Muscle of arm (tissue), 12 donors: ENCODE data around the gene AQR. TPM values are rescaled to one million over a fixed set of nuclear protein-coding genes. Genes with fewer than 3 reads are reported as not detected.
"Not testable (repeated sequence)": the region's sequence is repeated elsewhere in the genome, so short reads cannot be mapped to it uniquely, and the experiment has no call there.

Source experiments
- DNase-seq: peaks from one replicate; pipeline ENCODE4 v3.0.0-alpha.2; 2013
- polyA plus RNA-seq, 12 donors: library from polyadenylated mRNA; unstranded; fragments of 120-200 nt; gene quantifications; one replicate each; pipeline ENCODE4 v1.2.1, GENCODE V29; 2013; ENCODE audit not compliant: insufficient read length in 12 of 12

Gene AQR
- polyA plus RNA-seq, 12 donors = 15.3 to 42.8 (median 21.7) TPM; not detected in 1

DNA sequence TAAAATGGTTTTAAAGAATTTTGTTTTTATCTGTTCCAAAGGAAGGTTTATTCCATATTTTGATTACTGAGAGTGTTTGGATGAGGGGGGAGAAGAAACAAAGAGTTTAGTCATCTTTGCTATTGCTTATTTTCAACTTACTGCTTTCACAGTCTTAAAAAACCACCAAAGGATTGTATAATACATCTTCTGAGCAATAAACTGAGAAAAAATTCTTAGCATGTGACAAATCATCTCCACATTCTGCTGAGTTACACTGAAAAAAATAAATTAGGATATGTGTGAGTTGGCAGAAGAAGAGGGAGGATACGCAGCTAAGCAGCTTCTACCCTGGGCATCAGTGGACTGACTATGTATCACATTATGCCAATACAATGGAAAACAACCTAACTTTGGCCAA lies 151.0 kb downstream of the AQR start:
- no peak for DNase-seq

DNA sequence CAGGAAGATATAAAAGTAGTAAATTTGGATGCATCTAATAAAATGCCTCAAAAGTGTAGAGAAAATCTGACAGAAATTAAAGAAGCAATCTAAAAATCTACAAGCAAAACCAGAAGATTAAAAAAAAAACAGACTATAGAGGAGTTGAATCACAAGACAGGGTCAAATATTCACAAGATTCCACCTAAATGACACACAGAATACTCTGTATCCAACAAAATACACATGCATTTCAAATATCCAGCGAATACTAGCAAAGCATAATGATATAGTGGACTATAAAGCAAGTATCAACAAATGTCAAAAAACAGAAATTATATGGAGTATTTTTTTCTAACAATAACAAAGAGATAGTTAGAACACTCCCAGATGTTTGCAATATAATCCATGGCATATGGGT lies 153.7 kb downstream of the AQR start:
- DNase-seq = no peak

DNA sequence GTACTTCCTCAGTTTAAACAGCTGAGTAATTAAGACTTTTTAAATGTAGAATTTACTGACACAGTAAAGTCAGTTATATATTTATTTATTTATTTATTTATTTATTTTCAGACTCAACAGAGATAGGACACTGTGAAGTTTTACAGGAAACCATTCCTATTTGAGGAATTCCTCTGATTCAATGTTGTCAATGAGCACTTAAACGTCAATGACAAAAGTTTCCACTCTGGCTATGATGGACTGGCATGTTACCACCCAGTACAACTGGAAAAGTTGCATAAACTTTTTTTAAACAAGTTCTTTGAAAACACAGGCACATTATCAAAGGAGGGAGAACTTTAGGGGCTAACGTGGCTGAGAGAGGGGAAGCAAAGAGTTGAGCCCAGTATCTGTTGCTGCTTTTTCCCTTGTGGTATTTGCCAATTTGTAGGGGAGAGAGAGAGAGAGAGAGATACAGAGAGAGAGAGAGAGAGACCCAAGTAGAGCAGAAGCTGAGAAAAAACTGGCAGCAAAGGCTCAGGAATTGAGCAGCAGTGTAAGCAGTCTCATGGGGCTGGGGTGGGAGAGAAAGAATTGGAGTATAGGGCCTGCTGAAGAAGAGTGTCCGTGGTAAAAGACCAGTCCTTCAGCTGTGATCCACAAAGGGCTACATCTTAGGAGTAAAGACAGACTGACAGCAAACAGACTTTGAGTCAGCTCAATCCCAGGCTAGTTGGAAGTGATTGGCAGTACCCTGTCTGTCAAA lies 155.9 kb downstream of the AQR start:
- no peak for DNase-seq

DNA sequence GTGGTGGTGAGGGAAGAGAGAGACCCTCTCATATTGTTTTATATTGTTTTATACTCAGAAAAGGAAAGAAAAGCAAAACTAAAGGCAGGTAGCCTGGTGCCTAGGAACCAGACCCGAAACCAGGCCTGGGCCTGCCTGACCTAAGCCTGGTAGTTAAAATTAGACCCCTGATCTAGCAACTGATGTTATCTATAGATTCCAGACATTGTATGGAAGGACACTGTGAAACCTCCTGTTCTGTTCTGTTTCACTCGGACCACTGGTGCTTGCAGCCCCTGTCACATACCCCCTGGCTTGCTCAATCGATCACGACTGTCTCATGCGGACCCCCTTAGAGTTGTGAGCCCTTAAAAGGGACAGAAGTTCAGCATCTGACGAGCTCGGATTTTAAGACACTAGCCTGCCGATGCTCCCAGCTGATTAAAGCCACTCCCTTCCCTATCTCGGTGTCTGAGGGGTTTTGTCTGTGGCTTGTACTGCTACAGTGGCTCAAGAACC lies 156.6 kb downstream of the AQR start:
- DNase-seq = not testable (repeated sequence)

DNA sequence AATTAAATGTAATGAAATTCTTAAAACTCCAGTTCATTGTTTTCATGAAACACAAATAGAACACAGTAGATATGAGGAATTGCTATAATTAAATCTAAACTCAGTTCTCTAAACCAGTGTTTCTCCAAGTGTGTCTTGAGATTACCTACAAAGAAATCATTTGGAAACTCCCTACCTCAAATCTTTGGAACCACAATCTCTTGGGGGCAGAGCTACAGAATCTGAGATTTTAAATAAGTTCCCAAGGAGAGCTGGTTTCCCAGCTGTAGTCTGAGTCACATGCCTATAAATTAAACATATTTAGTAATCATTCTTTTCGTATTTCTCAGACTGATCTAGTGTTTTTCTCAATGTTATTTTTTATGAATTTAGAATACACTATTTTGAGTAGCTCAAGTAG lies 157.2 kb downstream of the AQR start:
- no peak for DNase-seq

DNA sequence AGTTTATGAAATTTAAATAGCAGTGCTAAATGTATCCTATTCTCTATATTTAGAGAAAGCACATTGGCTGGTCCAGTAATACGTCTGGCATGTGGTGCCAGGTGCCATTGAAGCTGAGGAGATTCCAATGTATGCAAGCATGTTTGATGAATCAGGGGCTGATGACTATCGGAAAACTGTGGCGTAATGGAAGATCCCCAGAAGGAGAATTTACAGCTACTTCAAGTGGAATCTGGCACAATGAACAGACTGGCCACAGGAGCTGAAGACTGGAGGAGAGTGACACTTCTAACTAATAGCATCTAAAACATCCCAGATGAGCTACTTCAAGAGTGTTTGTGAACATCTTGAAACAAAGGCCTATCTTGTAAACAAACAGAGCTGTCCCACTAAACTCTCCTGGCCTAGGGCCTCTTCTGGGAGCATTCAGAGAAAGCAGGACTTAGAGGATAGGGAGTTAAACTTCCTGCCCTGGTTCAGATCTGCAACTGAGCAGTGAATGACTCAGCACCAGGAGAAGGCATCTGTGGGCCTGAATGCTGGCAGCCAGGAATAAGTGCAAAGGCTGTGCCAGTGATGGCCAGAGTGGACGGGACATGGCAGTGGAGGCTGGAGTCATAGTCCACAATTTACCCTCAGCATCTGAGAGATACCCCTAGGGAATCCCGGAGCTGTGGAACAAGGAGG lies 159.0 kb downstream of the AQR start:
- no peak for DNase-seq

DNA sequence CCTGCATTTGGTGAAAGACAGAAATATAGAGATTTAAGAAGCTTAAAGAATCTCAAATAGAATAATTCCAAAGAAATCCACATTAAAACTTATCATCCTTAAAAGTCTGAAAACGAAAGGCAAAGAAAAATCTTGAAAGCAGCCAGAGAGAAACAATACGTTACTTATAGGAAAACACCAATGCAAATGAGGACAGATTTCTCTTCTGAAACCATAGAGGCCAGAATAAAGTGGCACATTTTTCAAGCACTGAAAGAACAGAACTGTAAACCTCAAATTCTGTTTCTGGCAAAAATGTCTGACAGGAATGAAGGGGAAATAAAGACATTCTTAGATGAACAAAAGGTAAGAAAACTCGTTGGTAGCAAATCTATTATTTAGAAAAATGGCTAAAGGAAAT lies 160.4 kb downstream of the AQR start:
- no peak for DNase-seq

DNA sequence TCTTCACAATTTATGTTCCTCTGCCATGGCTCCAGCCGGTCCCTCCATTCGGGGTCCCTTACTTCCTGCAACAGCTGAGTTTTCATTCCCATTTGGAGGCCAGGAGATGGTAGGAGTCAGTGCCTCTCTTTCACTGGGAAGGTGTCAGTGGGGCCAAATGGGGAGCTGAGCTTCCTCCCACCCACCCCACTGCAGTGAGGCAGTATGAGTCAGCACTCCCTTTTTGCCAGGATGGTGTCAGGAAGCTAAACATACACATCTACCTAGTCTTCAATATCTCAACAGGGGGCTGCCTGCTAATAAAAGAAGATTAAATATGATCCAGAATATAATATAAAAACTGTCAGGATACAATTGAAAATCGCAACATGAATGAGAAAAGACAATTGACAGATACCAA lies 161.5 kb downstream of the AQR start:
- no peak for DNase-seq

DNA sequence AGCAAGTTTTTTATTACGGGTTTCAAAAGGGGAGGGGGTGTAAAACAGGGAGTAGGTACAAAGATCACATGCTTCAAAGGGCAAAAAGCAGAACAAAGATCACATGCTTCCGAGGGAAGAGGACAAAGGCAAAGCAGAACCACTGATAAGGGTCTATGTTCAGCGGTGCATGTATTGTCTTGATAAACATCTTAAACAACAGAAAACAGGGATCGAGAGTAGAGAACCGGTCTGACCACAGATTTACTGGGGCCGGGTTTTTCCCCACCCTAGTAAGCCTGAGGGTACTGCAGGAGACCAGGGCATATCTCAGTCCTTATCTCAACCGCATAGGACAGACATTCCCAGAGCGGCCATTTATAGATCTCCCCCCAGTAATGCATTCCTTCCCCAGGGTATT lies 162.3 kb downstream of the AQR start:
- DNase-seq = not testable (repeated sequence)

DNA sequence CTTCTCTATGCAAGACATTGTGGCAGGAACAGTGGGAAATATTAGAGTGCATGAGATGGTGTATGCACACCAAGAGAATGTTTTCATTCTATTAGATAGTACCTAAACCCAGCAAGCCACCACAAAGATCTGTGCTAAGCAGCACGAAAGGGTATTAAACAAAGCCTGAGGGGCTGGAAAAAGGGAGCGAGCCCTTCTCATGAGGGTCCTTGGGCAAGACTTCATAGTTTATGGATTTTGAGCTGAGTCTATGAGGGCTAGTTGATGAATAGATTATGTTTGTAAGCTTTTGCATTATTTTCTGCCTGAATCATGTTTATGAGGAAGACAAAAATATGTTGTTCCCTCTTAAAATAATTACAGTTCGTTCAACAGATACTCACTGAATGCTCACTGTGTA lies 164.8 kb downstream of the AQR start:
- no peak for DNase-seq

DNA sequence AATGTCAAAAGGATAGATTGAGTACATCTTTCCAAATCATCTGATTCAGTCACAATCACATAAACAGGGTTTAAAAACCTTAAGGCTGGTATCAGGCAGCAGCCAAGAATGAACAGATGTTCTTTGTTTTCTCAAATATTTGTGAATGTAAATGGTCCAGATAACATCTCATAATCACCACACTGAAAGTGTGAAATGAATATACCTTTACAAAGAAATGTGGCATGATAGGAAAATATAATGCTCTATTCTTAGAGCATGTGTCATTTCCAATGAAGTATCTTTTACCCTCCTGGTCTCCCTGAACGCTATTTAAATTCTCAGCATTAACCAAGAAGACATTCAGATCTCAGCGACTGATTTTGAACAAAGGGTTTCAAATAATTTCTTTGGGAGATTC lies 165.4 kb downstream of the AQR start:
- DNase-seq = no peak

DNA sequence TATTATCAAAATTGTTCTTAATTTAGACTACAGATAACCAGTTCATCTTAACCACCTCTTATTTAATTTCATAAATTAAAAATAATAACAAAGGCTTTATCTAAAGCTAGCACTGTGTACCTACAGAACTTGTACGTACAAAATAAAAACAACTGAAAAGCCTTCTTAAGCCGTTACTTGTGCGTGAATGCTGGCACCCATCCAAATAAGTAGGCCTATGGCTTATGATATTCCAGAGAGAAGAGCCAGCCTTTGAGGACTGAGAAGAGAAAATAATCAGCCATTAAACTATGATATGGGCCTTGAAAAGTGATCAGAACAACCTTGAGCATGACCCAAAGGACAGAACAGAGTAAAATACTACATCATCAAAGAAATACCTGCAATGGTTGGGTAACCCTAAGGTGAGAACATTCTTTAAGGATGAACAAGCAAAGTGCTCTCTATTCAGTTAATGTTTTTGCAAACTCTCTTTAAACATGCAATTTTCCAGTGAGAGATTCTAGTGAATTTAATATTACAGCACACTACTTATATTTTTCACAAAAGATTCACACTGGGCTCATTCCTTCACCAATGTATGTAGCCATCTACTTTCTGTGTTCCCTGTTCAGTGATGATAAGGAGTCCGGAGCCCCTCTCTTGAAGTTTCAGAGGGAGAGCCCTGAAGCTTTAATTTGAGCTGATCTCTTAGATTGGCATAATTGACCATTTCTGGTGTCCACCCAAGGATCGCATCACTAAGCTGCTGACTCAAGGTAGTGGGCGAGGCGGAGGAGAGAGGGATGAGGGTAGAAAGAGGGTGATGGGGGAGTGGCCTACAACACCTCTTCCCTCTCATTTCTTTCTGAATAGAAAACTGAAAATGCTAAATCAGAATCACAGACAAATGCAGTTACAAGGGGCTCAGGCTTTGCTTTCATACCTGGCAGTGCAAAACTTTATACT lies 166.5 kb downstream of the AQR start:
- no peak for DNase-seq

DNA sequence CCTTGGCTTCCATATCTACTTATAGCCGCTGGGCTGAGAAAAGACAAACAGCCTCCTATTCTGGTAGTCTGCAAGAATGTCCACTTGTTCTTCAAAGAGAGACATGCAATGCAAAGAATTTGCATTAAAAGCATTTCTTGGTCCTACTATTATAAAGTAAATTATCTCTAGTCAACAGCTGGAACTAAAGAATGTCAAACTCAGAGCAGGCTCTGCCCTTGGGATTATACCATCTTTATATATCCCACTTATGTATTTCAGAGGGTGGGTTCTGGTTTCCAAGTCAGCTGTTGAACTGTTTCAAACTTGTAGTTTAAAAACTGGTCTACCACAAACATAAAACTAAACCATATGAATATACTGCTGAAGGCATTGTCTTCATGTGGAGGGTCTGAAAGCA lies 167.2 kb downstream of the AQR start:
- no peak for DNase-seq

Other genes starting within 250 kb of the AQR start
- gene GJD2, start 214.7 kb downstream of the AQR start, polyA plus RNA-seq = 10 to 100 TPM in 1 of 12 donors, 1 to 10 TPM in 8, under 1 TPM in 1, not detected in 2; 0.89 to 10.8 (median 3.4) TPM
- gene ACTC1, start 174.2 kb downstream of the AQR start, polyA plus RNA-seq = over 10,000 TPM in 1 of 12 donors, 1,000 to 10,000 TPM in 11; 1,472 to 10,073 (median 8,823) TPM
- 10 to 100 TPM in 11 of 12 donors, not detected in 1; 25.0 to 46.2 (median 28.5) TPM for gene ZNF770, start 18.5 kb upstream of the AQR start, polyA plus RNA-seq
- under 1 TPM in 3 of 12 donors, not detected in 9; 0.30 to 0.40 (median 0.35) TPM for gene NANOGP8, start 115.6 kb upstream of the AQR start, polyA plus RNA-seq